Measurements from ENCODE around the gene RSAD1.

The RSAD1 gene

GRCh38 chr17:50467855-50468303 lies 10.8 kb upstream of the RSAD1 start:
- no peak for DNase-seq (ENCODE audit: low read depth)
- no peak overlapping the region for H3K4me3 ChIP-seq (ENCODE audit: low read depth, low read length)
- no peak for TF ChIP-seq CTCF (IDR thresholded peaks at IDR 0.05; ENCODE audit: low read depth, low read length, missing control alignments)

DNA sequence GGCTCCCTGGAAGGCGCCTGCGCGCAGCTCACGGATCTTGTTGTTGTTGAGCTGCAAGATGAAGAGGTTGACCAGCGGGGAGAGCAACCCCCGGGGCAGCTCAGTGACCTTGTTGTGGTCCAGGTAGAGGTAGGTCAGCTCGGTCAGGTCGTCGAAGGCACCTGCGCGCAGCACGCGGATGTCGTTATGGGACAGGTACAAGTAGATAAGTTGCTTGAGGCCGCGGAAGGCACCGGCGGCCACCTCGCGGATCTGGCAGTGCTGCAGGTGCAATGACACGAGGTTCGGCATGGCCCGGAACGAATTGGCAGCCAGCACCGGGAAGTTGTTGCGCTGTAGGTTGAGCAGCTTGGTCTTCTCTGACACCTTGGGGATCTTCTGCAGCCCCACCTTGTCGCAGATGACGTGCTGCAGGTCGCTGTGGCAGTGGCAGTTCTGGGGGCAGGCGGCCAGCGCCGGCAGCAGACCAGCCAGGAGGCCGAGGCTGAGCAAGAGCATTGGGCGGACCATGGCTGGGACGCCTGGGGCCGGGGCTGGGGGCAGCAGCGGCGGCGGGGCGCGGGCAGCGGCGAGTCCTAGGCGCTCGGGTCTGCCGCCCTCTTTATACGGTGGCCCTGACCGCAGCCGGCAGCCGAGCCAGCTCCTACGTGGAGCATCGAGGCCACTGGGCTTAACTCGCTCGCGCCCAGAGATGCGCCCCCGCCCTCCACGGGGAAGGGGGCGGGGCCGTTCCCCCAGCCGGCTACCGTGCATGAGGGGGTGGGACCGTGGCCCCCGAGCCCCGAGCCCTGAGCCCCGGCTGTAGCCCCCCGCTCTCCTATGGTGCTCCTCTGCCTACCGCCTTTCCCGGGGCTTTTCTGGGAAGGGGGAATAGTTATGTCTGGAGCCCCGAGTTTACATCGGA lies 10.1 kb upstream of the RSAD1 start, which contains the start of gene CHAD:
TSS of gene CHAD (minus strand) at position 577 of the 904 bp plus-strand sequence. CDS start at position 510, 67 bp downstream.
- H3K4me3 ChIP-seq (ENCODE audit: low read depth, low read length), result no peak within 1 kb of the TSS
- DNase-seq (ENCODE audit: low read depth), result no peak
- no peak for TF ChIP-seq CTCF (IDR thresholded peaks at IDR 0.05; ENCODE audit: low read depth, low read length, missing control alignments)

DNA sequence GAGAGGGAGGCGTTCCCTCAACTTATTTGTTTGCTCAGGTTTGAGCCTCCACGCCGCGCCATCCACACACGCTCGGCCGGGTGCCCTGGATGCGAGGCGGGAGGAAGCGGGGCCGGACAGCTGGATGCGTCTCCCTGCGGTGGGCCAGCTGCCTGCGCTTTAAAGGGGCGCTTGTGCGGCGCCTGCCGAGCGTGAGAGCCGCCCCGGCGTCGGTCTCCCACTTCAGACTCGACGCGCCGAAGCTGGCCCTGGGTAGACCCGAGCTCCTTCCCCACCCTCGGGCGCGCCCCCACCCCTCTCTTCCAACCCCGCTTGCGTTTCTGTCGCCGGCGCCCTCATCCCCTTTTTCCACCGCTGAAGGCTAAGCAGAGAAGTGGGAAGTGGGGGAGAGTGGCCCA lies 9.5 kb upstream of the RSAD1 start:
- TF ChIP-seq CTCF (IDR thresholded peaks at IDR 0.05; ENCODE audit: low read depth, low read length, missing control alignments), result no peak
- DNase-seq (ENCODE audit: low read depth), result no peak
- H3K4me3 ChIP-seq (ENCODE audit: low read depth, low read length), result no peak overlapping the region

DNA sequence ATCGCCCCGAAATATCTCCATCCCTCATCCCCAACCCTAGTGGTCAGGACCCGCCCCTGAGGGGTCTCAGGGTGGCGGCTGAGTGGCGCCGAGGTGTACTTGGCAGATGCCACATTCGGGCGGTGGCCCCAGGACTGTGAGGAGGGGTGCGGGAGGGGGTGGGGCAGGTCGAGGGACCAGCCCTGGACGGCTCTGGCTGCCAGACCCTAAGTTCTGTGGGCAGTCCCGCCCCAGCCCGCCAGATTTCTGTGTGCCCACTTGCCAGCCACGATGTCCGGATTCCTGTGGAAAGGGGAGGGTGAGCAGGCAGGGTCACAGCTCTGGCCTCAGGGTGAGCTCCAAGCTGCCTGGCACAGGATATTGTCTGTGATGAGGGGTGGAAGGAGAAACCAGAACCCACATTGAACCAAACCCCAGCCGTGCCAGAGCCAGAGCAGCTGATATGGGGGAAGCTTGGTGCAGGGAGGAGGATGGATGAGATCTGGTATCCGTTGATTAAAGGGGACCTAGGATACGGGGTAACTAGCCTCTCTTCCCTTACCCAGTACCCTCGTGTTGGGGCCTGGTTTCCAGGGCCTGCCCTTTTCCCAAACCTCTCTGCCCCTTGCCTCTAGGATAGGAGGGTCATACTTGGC lies 8.9 kb upstream of the RSAD1 start:
- no peak for TF ChIP-seq CTCF (IDR thresholded peaks at IDR 0.05; ENCODE audit: low read depth, low read length, missing control alignments)
- no peak overlapping the region for H3K4me3 ChIP-seq (ENCODE audit: low read depth, low read length)
- no peak for DNase-seq (ENCODE audit: low read depth)

DNA sequence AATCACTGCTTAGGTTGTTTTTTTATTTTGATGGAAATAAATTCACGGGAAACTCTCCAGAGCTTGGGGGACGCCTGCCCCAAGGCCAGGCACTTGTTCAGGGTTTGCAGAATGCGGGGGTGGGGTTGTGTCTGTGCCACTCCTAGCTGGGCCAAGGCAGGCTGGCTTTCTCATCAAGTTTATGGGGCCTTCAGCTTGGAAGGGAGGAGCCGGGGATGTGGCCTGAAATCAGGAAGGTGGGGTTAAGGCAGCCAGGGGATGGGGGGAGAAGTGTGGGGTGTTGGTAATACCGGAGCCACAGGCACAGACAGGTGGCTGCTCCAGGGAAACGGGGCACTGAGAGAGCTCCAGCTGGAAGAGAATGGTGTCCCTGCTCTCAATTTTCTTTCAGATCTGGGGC lies 8.2 kb upstream of the RSAD1 start:
- DNase-seq (ENCODE audit: low read depth), result no peak
- no peak overlapping the region for H3K4me3 ChIP-seq (ENCODE audit: low read depth, low read length)
- TF ChIP-seq CTCF (IDR thresholded peaks at IDR 0.05; ENCODE audit: low read depth, low read length, missing control alignments), result no peak

DNA sequence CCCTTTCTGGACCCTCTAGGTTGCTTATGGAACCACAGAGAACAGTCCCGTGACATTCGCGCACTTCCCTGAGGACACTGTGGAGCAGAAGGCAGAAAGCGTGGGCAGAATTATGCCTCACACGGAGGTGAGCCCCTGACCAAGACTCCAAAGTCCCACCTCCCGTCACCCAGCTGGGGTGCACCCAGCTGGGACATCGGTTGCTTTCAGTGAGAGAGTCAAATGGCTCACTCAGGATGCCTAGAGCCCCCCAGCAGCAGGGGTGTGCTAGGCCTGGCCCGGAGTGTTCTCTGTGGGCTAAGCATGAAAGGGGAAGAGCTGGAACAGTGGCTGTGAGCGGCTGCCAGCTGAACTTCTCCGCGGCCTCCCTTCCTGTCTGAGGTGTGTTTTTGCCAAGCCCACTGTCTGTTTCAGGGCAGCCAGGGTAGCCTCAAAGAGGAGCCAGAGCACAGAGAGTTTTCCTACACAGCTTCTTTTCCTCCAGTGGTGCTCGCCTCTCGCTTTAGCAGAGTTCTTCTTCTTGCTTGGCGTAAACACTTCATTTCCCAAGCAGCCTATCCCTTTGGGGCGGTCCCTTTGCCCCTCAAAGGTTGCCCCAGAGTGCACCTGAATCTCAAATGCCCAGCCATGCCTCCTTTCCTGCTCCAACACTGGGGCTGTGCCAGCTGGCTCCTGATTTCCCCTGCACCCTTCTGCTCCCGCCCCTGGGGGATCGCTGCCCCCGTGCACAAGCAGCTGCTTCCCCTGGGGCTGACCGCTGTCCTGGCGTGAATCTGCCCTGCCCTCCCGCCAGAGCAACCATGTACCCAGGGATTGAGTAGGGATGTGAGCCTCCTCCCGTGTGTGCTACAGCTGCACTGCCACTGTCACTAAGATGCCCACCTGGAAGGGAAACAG lies 7.4 kb upstream of the RSAD1 start:
- DNase-seq (ENCODE audit: low read depth), result no peak
- no peak for TF ChIP-seq CTCF (IDR thresholded peaks at IDR 0.05; ENCODE audit: low read depth, low read length, missing control alignments)
- no peak overlapping the region for H3K4me3 ChIP-seq (ENCODE audit: low read depth, low read length)

Data from GM12864 (cell line).